Measurements from ENCODE around the gene SHROOM3. TPM values are rescaled to one million over a fixed set of nuclear protein-coding genes. Genes with fewer than 3 reads are reported as not detected.

Gene SHROOM3
- total RNA-seq, 1 donor from 2014 or later = 54.9 TPM

DNA sequence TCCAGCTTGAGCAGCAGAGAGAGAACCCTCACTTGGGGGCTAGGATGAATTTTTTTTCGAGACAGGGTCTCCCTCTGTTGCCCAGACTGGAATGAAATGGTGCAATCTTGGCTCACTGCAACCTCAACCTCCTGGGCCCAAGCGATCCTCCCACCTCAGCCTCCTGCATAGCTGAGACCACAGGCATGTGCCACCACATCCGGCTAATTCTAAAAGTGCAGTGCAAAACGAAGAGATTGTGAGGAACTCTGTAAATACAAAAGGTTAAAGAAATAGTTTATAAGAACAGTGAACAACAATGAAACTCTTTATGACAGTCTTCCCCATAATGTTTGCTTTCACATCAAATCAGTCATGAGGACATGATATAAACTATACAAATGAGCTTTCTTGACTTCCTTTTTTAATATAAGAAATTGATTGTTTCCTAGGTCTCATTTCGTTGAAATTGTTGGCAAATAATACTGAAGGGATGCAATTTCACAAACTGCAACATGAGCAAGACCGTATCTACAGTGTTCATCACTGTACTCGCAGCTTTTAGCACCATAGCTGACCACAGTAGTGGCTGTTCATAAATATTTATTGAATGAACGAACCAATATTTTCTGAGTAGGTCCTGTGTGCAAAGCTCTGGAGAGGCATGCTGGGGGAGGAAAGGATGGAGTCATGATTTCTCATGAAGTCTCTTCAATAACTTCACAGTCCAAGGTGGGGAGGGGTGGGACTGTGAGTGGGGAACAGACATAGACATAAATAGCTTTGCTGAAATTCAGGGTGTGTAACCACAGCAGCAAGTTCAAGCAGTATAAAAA, 116.1 kb downstream of the SHROOM3 start:
- H3K36me3 Mint-ChIP-seq (ENCODE audit: insufficient read depth) = no peaks in the 10 kb centered on the region
- peaks cover 31% of the 10 kb centered on the region for H3K4me1 Mint-ChIP-seq (ENCODE audit: low read depth)
- H3K9me3 Mint-ChIP-seq (ENCODE audit: low read depth) = no peaks in the 10 kb centered on the region
- H3K27ac Mint-ChIP-seq = no peak overlapping the region
- DNase-seq (ENCODE audit: low spot score, unreplicated experiment) = no peak
- no peak overlapping the region for H3K4me3 Mint-ChIP-seq (ENCODE audit: low read depth)
- no peaks in the 10 kb centered on the region for H3K27me3 Mint-ChIP-seq
- TF ChIP-seq, protein P1, sequence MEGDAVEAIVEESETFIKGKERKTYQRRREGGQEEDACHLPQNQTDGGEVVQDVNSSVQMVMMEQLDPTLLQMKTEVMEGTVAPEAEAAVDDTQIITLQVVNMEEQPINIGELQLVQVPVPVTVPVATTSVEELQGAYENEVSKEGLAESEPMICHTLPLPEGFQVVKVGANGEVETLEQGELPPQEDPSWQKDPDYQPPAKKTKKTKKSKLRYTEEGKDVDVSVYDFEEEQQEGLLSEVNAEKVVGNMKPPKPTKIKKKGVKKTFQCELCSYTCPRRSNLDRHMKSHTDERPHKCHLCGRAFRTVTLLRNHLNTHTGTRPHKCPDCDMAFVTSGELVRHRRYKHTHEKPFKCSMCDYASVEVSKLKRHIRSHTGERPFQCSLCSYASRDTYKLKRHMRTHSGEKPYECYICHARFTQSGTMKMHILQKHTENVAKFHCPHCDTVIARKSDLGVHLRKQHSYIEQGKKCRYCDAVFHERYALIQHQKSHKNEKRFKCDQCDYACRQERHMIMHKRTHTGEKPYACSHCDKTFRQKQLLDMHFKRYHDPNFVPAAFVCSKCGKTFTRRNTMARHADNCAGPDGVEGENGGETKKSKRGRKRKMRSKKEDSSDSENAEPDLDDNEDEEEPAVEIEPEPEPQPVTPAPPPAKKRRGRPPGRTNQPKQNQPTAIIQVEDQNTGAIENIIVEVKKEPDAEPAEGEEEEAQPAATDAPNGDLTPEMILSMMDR (IDR thresholded peaks at IDR 0.05; ENCODE audit: unreplicated experiment) = no peak

DNA sequence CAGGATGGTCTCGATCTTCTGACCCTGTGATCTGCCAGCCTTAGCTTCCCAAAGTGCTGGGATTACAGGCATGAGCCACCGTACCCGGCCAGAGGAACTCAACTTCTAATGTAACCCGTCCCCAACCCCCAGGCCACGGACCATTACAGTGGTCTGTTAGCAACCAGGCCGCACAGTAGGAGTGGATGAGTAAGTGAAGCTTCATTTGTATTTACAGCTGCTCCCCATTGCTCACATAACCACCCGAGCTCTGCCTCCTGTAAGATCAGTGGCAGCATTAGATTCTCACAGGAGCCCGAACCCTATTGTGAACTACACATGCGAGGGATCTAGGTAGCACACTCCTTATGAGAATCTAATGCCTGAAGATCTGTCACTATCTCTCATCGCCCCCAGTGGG, 119.6 kb downstream of the SHROOM3 start:
- H3K4me3 Mint-ChIP-seq (ENCODE audit: low read depth) = no peak overlapping the region
- H3K27ac Mint-ChIP-seq = no peak overlapping the region
- no peaks in the 10 kb centered on the region for H3K9me3 Mint-ChIP-seq (ENCODE audit: low read depth)
- H3K27me3 Mint-ChIP-seq = no peaks in the 10 kb centered on the region
- DNase-seq (ENCODE audit: low spot score, unreplicated experiment) = no peak
- TF ChIP-seq, protein P1 (IDR thresholded peaks at IDR 0.05; ENCODE audit: unreplicated experiment) = no peak
- no peaks in the 10 kb centered on the region for H3K36me3 Mint-ChIP-seq (ENCODE audit: insufficient read depth)
- H3K4me1 Mint-ChIP-seq (ENCODE audit: low read depth) = peaks cover 14% of the 10 kb centered on the region

DNA sequence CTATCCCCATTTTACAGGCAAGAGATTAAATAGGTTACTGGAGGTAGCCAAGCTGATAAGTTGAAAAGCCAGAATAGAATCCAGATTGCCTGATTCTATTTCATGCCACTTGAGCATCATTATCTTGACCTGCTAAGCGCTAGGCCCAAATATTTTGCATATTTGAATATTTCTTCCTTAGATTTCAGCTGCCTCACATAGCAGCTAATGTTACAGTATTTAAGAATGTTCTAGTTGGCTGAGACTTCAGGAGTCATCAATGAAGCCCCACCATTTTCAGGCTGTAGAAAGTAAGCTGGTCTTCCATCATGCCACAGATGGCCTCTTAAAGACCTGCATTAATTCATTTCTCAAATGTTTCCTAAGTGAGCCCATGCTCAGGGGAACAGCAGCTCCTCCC, 121.4 kb downstream of the SHROOM3 start:
- H3K36me3 Mint-ChIP-seq (ENCODE audit: insufficient read depth) = no peaks in the 10 kb centered on the region
- no peaks in the 10 kb centered on the region for H3K9me3 Mint-ChIP-seq (ENCODE audit: low read depth)
- TF ChIP-seq, protein P1 (IDR thresholded peaks at IDR 0.05; ENCODE audit: unreplicated experiment) = no peak
- no peaks in the 10 kb centered on the region for H3K27me3 Mint-ChIP-seq
- H3K4me3 Mint-ChIP-seq (ENCODE audit: low read depth) = no peak overlapping the region
- H3K27ac Mint-ChIP-seq = no peak overlapping the region
- peaks cover 14% of the 10 kb centered on the region for H3K4me1 Mint-ChIP-seq (ENCODE audit: low read depth)
- DNase-seq (ENCODE audit: low spot score, unreplicated experiment) = no peak

DNA sequence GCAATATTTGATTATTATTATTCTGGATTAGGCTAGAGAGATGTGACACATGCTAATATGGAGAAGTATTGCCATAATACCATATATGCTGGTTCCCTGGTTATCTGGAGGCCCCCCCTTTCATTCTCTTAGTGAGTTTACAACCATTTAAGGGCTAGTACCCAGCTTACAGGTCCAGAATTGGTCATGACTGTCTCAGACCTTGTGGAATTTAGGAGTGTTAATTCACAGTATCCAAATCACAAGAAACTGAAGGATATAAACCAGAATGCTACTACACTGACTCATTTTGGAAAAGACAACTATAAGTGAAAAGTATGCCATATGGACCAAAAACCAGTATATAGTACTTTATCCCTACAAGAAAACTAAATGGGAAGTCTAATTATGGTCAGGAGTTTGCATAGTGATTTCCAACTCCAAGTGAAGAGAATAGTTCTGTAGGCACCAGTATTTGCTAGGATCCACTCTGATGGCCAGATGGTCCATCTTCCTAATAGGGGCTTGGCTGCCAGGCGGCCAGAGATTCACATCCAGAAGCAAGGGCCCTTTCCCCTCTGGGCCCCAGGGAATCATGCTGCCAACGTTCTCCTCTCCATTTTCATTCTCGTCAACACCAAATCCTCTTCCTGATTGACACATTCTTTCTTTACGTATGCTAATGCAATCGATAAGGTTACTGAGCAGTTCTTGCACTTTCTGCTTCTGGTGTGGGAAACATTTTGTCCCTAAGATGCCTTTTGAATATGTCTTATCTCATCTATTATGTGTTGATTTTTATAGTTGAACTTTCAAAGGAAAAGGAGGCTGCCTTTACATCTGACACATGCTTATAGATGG, 123.6 kb downstream of the SHROOM3 start:
- Mint-ChIP-seq H3K4me1 (ENCODE audit: low read depth) (peaks cover 21% of the 10 kb centered on the region), H3K27me3 (no peaks in the 10 kb centered on the region), H3K27ac (no peak overlapping the region), H3K4me3 (ENCODE audit: low read depth) (no peak overlapping the region), H3K9me3 (ENCODE audit: low read depth) (no peaks in the 10 kb centered on the region), H3K36me3 (ENCODE audit: insufficient read depth) (no peaks in the 10 kb centered on the region)
- DNase-seq (ENCODE audit: low spot score, unreplicated experiment) = no peak
- TF ChIP-seq, protein P1 (IDR thresholded peaks at IDR 0.05; ENCODE audit: unreplicated experiment) = no peak

DNA sequence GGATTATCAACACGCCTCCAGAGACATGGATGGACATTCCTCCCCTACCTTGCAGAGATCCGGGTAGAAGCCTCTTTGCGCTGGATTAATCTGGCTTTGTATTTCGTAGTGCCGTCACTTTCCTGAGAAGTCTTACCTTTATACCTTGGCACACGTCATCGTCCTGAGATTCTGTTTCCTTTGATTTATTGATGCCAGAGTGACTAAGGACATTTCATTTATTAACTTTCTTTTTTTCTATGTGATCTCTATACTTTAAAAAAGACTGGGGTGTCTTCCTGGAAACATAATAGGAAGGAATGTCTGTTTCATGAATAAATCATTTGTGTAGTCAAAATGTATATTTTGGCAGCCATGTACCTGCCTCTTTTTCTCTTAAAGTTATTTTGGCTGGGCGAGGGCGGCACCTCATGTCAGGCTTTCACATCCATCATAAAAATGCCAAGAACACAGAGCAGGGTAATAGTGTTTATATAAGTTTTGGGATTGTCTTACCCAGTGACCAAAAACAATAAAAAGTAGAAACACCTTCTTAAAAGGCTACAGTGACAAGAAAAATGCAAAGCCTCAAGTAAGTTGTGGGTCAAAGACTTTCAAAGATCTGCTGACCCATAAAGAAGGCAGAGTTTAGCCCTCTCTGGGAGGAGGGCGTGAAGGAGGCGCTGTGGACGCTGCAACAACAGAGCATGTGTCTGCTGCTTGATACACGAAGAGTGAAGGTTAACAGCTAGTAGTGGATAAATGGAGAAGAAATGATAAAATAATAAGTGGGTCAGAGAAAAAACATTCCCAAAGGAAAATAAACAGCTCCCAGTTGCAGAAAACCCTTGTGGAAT, 124.4 kb downstream of the SHROOM3 start:
- no peak for DNase-seq (ENCODE audit: low spot score, unreplicated experiment)
- Mint-ChIP-seq H3K27ac (no peak overlapping the region), H3K36me3 (ENCODE audit: insufficient read depth) (no peaks in the 10 kb centered on the region), H3K9me3 (ENCODE audit: low read depth) (no peaks in the 10 kb centered on the region), H3K4me3 (ENCODE audit: low read depth) (no peak overlapping the region), H3K27me3 (no peaks in the 10 kb centered on the region), H3K4me1 (ENCODE audit: low read depth) (peaks cover 26% of the 10 kb centered on the region)
- TF ChIP-seq, protein P1 (IDR thresholded peaks at IDR 0.05; ENCODE audit: unreplicated experiment) = no peak

All from progenitor cell of endocrine pancreas (in vitro differentiated cells).